Measurements from ENCODE around the gene TRPC4. TPM values are rescaled to one million over a fixed set of nuclear protein-coding genes. Genes with fewer than 3 reads are reported as not detected.

The TRPC4 gene
- total RNA-seq, 1 donor from 2014 or later, result 2.5 TPM

DNA sequence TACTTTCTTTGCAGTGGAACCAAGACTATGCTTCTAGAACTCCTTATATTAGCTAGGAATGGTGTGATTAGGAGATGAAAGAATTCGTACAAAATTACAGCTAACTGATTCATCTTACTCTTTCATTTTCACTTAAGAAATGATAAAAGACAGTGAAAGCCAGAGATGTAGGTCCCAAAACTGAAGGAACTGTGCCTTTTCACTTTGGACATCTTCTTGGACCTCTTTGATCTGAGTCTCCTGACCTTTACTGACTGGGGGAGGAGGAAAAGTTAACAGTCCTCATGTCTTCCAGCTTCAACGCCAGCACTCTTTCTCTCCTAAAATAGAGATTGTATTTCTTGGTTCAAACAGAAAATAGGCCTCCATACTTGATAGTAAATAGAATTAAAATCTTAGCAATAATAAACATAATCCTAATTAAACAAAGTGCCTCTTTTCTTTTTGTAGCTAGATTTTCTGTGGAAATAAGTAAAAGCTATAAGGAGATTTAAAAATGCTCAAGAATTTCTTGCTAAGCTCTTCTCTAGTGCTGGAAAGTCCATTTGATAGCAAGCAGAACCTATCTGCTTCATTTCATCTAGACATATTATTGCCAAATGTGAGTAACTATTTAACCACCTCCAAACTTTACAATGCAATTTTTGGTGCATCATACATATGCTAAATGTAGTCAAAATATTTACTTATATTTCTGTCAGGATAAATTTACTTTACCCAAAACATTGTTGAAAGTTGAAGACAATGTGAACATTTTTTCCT, 161.7 kb downstream of the TRPC4 start:
- no peaks in the 10 kb centered on the region for H3K36me3 Mint-ChIP-seq (ENCODE audit: low read depth)
- peaks cover 3% of the 10 kb centered on the region for H3K9me3 Mint-ChIP-seq
- H3K27ac Mint-ChIP-seq (ENCODE audit: unreplicated experiment), result no peak overlapping the region
- no peak for DNase-seq (ENCODE audit: low read depth, low spot score)
- no peaks in the 10 kb centered on the region for H3K4me1 Mint-ChIP-seq
- no peak overlapping the region for H3K4me3 Mint-ChIP-seq
- no peaks in the 10 kb centered on the region for H3K27me3 Mint-ChIP-seq (ENCODE audit: low read depth)
- TF ChIP-seq, protein P1, sequence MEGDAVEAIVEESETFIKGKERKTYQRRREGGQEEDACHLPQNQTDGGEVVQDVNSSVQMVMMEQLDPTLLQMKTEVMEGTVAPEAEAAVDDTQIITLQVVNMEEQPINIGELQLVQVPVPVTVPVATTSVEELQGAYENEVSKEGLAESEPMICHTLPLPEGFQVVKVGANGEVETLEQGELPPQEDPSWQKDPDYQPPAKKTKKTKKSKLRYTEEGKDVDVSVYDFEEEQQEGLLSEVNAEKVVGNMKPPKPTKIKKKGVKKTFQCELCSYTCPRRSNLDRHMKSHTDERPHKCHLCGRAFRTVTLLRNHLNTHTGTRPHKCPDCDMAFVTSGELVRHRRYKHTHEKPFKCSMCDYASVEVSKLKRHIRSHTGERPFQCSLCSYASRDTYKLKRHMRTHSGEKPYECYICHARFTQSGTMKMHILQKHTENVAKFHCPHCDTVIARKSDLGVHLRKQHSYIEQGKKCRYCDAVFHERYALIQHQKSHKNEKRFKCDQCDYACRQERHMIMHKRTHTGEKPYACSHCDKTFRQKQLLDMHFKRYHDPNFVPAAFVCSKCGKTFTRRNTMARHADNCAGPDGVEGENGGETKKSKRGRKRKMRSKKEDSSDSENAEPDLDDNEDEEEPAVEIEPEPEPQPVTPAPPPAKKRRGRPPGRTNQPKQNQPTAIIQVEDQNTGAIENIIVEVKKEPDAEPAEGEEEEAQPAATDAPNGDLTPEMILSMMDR (conservative IDR thresholded peaks at IDR 0.05), result no peak

GRCh38 chr13:37706041-37706440, 163.5 kb downstream of the TRPC4 start:
- no peaks in the 10 kb centered on the region for H3K36me3 Mint-ChIP-seq (ENCODE audit: low read depth)
- H3K27me3 Mint-ChIP-seq (ENCODE audit: low read depth), result no peaks in the 10 kb centered on the region
- H3K4me1 Mint-ChIP-seq, result no peaks in the 10 kb centered on the region
- no peak overlapping the region for H3K4me3 Mint-ChIP-seq
- TF ChIP-seq, protein P1 (conservative IDR thresholded peaks at IDR 0.05), result no peak
- no peak overlapping the region for H3K27ac Mint-ChIP-seq (ENCODE audit: unreplicated experiment)
- H3K9me3 Mint-ChIP-seq, result peaks cover 3% of the 10 kb centered on the region
- no peak for DNase-seq (ENCODE audit: low read depth, low spot score)

DNA sequence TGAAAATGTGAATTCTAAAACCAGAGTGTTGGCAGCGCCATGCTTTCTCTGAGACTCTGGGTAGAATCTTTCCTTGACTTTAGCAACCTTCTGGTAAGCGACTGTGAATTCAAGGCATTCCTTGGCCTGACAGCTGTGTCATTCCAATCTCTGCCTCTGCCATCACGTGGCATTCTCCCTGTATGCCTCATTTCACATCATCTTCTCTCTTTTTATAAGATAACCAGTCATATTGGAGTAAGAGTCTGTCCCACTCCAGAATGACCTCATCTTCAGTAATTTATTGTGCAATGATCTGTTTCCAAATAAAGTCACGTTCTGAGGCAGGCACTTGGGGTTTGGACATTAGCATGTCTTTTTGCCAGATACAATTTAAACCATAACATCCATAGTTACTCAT, 167.6 kb downstream of the TRPC4 start:
- Mint-ChIP-seq H3K27ac (ENCODE audit: unreplicated experiment) (no peak overlapping the region), H3K4me1 (no peaks in the 10 kb centered on the region), H3K9me3 (peaks cover 5% of the 10 kb centered on the region), H3K36me3 (ENCODE audit: low read depth) (peaks cover under 1% of the 10 kb centered on the region), H3K27me3 (ENCODE audit: low read depth) (no peaks in the 10 kb centered on the region), H3K4me3 (no peak overlapping the region)
- TF ChIP-seq, protein P1 (conservative IDR thresholded peaks at IDR 0.05), result no peak
- DNase-seq (ENCODE audit: low read depth, low spot score), result no peak

DNA sequence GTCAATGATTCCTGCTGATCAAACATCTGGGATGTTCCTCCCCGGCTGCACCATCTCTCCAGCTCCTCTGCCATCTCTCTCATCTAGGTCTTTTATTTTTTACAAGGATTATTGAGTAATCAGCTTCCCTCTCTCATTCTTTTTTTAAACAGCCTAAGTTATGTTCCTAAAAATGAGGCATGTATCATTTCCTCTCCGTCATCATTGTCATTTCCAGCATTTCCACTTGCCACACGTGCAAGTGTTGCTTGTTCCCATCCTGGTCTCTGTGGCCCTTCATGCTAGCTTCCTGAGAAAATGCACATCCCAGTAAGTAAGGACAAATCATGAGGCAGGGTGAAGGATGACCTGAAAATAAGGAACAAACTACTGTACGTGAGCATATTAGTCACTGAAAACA, 168.3 kb downstream of the TRPC4 start:
- TF ChIP-seq, protein P1 (conservative IDR thresholded peaks at IDR 0.05), result no peak
- no peak overlapping the region for H3K27ac Mint-ChIP-seq (ENCODE audit: unreplicated experiment)
- no peak overlapping the region for H3K4me3 Mint-ChIP-seq
- H3K27me3 Mint-ChIP-seq (ENCODE audit: low read depth), result no peaks in the 10 kb centered on the region
- DNase-seq (ENCODE audit: low read depth, low spot score), result no peak
- peaks cover 2% of the 10 kb centered on the region for H3K36me3 Mint-ChIP-seq (ENCODE audit: low read depth)
- H3K4me1 Mint-ChIP-seq, result no peaks in the 10 kb centered on the region
- H3K9me3 Mint-ChIP-seq, result peaks cover 7% of the 10 kb centered on the region

GRCh38 chr13:37700887-37701286, 168.7 kb downstream of the TRPC4 start:
- Mint-ChIP-seq H3K4me3 (no peak overlapping the region), H3K36me3 (ENCODE audit: low read depth) (peaks cover 2% of the 10 kb centered on the region), H3K9me3 (peaks cover 7% of the 10 kb centered on the region), H3K27me3 (ENCODE audit: low read depth) (no peaks in the 10 kb centered on the region), H3K27ac (ENCODE audit: unreplicated experiment) (no peak overlapping the region), H3K4me1 (no peaks in the 10 kb centered on the region)
- no peak for DNase-seq (ENCODE audit: low read depth, low spot score)
- TF ChIP-seq, protein P1 (conservative IDR thresholded peaks at IDR 0.05), result no peak
